Stomach (tissue), 4 donors: Measurements from ENCODE around the gene CPED1.

ENCODE experiments used
- EP300 ChIP-seq: sonication (generic); formaldehyde crosslinking; IDR thresholded peaks from one replicate; pipeline ENCODE4 v1.6.1; 2017; ENCODE audit warnings: antibody characterized with exemption
- POLR2A ChIP-seq, 4 donors: fragments of 450-650 bp; IDR thresholded peaks; one replicate each; pipeline ENCODE4 v1.6.1; 2016; ENCODE audit warnings: antibody characterized with exemption in 4 of 4, control low read depth in 2 of 4, mild to moderate bottlenecking in 1 of 4, moderate library complexity in 1 of 4
- POLR2AphosphoS5 ChIP-seq, 3 donors: sonication (generic); formaldehyde crosslinking; IDR thresholded peaks; one replicate each; pipeline ENCODE4 v1.6.1; 2016; ENCODE audit warnings: antibody characterized with exemption in 3 of 3
- TF ChIP-seq, protein P1 (sequence below), 7 experiments: fragments of 450-650 bp in 4 of 7; fragments of 200-600 bp in 3 of 7; sonication (generic) in 3 of 7; IDR thresholded peaks; one replicate each; pipeline ENCODE4 v1.5.1; 2016 to 2019; ENCODE audit warnings: antibody characterized with exemption in 7 of 7, control low read depth in 2 of 7, mild to moderate bottlenecking in 1 of 7

DNA sequence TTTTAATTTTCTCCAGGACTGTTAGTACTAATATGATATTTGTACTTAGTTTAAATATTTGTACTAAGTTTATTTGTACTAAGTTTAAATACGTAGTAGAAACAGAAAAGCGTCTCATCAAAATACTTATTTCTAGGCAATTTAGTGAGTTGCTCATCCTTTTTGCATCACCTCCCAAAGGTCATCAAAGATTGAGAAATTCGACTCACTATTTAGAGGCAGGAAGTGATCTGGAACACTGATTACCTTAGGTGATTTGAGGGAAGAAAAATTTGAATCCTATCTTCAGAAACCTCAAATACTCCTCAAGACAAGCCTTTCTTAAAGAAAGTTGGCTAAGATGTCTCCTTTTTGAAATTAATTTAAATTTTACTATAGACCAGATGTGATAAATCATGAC, 354.8 kb downstream of the CPED1 start:
- TF ChIP-seq, protein P1, sequence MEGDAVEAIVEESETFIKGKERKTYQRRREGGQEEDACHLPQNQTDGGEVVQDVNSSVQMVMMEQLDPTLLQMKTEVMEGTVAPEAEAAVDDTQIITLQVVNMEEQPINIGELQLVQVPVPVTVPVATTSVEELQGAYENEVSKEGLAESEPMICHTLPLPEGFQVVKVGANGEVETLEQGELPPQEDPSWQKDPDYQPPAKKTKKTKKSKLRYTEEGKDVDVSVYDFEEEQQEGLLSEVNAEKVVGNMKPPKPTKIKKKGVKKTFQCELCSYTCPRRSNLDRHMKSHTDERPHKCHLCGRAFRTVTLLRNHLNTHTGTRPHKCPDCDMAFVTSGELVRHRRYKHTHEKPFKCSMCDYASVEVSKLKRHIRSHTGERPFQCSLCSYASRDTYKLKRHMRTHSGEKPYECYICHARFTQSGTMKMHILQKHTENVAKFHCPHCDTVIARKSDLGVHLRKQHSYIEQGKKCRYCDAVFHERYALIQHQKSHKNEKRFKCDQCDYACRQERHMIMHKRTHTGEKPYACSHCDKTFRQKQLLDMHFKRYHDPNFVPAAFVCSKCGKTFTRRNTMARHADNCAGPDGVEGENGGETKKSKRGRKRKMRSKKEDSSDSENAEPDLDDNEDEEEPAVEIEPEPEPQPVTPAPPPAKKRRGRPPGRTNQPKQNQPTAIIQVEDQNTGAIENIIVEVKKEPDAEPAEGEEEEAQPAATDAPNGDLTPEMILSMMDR (IDR thresholded peaks at IDR 0.05) = no peak
- TF ChIP-seq POLR2A (IDR thresholded peaks at IDR 0.05) (no peak), POLR2AphosphoS5 (IDR thresholded peaks at IDR 0.05) (no peak), EP300 (no peak)
